GM23338 (cell line): ENCODE measurements around the gene RNU6-7.

Experiments used
- CREB1 ChIP-seq: fragments of 250-450 bp; sonication (Bioruptor Pico); IDR thresholded peaks from 2 replicates; pipeline ENCODE4 v1.5.0; 2020; ENCODE audit warnings: low read depth, mild to moderate bottlenecking, moderate library complexity
- CTCF ChIP-seq, 2 experiments: fragments of 200-600 bp in 1 of 2; sonication (generic) in 1 of 2; conservative IDR thresholded peaks; 2 replicates each; pipeline versions ENCODE4 v1.5.1 to v1.6.1; 2016 to 2017; ENCODE audit warnings: antibody characterized with exemption in 2 of 2, low read depth in 2 of 2, mild to moderate bottlenecking in 2 of 2, moderate library complexity in 1 of 2
- ETS1 ChIP-seq: IDR thresholded peaks from 2 replicates; pipeline ENCODE4 v1.6.1; 2016; ENCODE audit warnings: antibody characterized with exemption
- EZH2 ChIP-seq: fragments of 200-600 bp; sonication (generic); IDR thresholded peaks from one replicate; pipeline ENCODE4 v1.8.0; 2017; ENCODE audit warnings: antibody characterized with exemption, mild to moderate bottlenecking, low read depth; ENCODE audit not compliant: unreplicated experiment
- EZH2phosphoT487 ChIP-seq: fragments of 200-600 bp; sonication (generic); IDR thresholded peaks from one replicate; pipeline ENCODE4 v1.8.1; 2018; ENCODE audit warnings: antibody characterized with exemption; ENCODE audit not compliant: unreplicated experiment
- JUNB ChIP-seq: IDR thresholded peaks from one replicate; pipeline ENCODE4 v1.6.1; 2016; ENCODE audit warnings: antibody characterized with exemption; ENCODE audit not compliant: unreplicated experiment
- NANOG ChIP-seq: IDR thresholded peaks from 2 replicates; pipeline ENCODE4 v1.6.1; 2016; ENCODE audit warnings: antibody characterized with exemption, borderline replicate concordance
- POLR2AphosphoS5 ChIP-seq: IDR thresholded peaks from 2 replicates; pipeline ENCODE4 v1.6.1; 2016; ENCODE audit warnings: antibody characterized with exemption, low read depth
- REST ChIP-seq: IDR thresholded peaks from one replicate; pipeline ENCODE4 v1.6.1; 2018; ENCODE audit warnings: antibody characterized with exemption; ENCODE audit not compliant: unreplicated experiment
- ZNF331 ChIP-seq: fragments of 250-450 bp; sonication (Bioruptor Pico); IDR thresholded peaks from 2 replicates; pipeline ENCODE4 v1.5.0; 2020; ENCODE audit warnings: low read depth, mild to moderate bottlenecking, moderate library complexity

GRCh38 chr14:32171469-32171868 is 30.4 kb upstream of the RNU6-7 start:
- no peak for TF ChIP-seq CTCF (conservative IDR thresholded peaks at IDR 0.05; ENCODE audit: low read depth in 2 of 2)
- TF ChIP-seq POLR2AphosphoS5: no peak
- no peak for TF ChIP-seq EZH2phosphoT487
- TF ChIP-seq EZH2: no peak
- TF ChIP-seq ETS1: no peak
- TF ChIP-seq JUNB: no peak
- no peak for TF ChIP-seq CREB1 (CRISPR knock-in tag)
- no peak for TF ChIP-seq REST
- TF ChIP-seq ZNF331 (CRISPR knock-in tag): no peak
- no peak for TF ChIP-seq NANOG
